GM19043 (cell line): Measurements from ENCODE around the gene PCK1.

ENCODE experiments used
- ATAC-seq: cut with Tn5 transposase; IDR thresholded peaks from one replicate; pipeline ENCODE4 v1.9.1; 2021; ENCODE audit warnings: low read depth; ENCODE audit not compliant: unreplicated experiment

The PCK1 gene

GRCh38 chr20:57536120-57536708, 24.7 kb upstream of the PCK1 start:
- ATAC-seq = no peak

GRCh38 chr20:57536771-57537724, 23.9 kb upstream of the PCK1 start:
- no peak for ATAC-seq

GRCh38 chr20:57537822-57538221, 23.1 kb upstream of the PCK1 start:
- ATAC-seq = no peak

DNA sequence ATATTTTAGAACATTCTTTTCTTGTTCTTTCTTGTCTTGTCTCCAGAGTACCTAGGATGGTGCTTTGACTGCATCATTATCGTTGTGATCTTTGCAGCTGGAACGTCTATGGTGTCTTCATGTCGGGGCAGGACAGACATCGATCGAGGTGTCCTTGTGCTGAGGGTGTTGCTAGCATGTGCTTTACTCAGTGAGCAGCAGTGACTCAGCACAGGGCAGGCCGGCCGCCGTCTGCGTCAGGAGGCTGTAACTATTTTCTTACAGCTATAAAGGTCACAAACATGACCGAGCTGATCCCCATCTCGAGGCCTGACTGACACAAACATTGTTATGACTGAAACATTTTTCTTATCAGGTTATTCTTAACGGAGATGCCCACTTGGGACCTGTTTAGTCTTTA, 21.0 kb upstream of the PCK1 start:
- no peak for ATAC-seq

DNA sequence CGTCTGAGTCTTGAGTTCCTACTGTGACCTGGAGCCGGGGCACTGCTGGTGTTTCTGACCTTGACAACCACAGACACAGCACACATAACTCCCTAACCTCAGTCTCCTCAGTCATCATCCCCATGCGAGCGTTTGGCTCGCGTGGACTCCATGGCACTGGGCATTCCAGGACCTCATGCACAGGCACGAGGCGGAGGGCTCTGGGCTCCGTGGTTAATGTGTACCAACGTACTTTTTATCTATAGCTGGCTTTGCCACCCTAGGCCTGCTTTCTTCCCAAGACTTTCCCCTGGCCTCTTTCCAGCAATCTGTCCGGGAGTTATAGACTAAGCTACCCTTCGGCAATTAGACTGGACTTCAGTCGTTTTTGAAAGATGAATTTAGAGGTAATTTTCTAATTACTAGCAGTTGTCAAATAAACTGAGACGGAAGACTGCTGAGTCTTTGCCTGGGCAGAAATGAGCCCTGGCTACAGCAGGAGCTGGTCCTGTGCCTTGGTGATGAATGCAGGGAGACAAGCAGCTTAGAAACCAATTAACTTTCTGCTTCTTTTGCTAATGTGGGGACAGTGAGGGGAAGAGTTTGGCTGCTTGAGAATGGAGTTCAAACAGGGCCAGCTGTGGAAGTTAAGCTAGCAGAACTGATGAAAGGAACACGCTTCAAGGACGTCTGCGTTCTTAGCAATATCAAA, 19.9 kb upstream of the PCK1 start:
- no peak for ATAC-seq

DNA sequence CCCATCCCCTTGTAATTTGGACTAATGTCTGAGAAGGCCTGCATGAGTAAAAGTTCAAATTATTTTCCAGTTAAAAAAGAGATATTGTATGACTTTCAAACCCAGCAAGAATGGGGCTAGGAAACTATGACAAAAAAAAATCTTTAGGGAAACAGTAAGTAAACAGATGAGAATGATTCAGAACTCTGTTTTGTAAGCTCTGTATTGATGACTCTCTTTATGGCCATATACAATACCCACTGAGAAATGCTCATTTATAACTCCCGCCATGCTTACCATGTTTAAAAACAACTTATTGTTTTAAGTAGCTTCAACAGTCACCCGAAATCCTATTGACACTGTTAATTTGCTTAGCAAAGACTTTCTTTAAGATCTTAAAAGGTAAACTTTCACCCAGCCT, 17.2 kb upstream of the PCK1 start:
- ATAC-seq = no peak

DNA sequence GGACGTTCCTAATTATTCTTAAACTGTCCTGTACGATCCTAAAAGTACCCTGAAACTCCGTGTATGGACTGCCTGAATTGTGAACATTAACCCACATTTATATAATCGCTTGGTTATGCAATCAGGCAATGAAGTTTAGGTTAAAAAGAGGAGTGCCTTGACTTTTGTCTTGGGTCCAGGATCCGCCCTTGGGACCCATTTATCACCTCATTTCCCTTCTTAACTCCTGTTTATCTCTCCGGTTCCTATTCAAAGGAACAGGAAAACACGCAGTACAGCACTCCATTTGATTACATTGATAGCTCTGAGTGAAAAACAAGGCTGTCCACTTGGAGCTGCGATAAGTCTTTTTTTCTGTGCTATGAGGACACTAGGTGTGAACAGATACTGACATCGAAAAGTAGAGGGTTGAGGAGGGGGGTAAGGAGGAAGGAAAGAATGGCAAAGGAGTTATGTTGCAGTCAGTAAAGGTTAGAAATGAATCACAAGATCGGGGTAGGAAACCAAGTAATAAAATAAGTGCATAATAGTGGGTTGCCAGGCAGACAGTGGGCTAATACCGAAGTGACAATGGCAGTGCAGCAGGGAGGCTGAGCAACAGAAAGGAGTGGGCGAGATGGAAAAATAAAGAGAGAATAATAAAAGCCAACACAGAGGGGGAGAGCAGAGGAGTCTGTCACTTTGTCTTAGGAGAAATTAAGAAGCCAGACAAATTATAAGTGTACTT, 15.9 kb upstream of the PCK1 start:
- no peak for ATAC-seq

GRCh38 chr20:57545927-57546662, 14.8 kb upstream of the PCK1 start:
- ATAC-seq = no peak

DNA sequence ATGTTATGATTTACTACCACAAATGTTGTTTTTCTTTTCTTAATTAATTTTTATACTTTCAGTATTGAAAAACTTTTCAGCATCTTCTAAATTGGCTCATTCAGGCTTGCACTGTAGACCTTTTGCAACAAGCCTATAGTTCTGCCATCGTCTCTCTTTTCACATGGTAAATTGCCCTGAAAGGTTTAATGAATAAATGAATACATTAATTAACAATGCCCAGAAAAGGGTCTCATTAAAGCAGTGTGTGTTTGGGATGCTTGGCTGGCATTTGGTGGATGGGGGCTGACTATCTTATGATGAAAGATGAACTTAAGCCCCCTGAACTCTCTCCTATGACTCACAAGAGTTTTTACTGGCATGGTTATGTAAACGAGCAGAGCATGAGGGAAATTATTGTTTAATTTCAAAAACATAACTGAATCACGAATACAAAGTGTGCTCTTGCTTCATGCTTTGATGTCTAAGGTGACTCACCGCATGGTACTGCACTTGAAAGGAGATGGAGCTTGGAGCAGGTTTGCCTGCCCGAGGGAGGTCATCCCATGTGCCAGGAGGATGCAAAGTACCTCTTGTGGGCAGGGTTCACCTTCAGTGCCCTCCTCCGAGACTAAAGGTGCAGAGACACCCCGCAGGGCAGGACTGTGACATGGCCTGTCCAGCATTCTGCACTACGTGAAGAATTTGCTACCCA, 13.8 kb upstream of the PCK1 start:
- no peak for ATAC-seq

DNA sequence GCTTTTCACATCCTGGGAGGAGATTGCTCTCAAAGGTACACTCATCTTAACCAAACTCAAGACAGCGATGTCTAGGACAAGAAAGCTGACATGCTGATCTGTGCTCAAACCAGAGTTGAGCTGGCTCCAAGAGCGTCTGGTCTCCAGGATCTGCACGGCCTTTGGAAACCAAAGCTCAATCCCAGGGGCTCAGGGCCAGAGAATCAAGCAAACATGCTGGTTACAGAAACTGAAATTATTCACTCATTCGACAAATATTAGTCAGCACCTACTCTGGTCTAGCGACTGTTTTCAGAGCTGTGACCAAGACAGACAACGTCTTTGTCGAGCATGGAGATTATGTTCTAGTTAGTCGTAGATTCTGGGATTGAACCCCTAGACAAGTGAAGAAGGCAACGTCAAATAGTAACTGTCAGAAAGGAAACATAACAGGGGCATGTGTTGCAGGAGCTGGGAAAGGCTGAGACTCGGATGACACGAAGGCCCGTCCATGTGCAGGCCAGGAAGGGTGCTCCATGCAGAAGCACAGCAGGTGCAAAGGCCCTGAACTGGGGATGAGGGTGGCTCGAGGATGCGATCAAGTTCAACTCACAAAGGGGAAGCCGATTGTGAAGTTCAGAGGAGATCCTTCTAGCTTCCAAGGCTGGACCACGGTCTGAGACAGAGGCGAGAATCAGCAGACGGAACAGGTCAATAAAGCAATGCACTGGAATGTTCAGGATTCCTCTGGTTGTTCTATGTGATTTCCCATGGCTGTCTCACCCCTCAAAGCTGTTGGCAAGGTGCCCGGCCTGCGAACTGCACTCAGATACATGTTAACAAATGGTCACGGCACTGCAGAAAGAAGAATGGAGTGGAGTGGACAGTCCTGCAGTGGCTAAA, 12.5 kb upstream of the PCK1 start:
- no peak for ATAC-seq

- ATAC-seq = no peak
Observed at GRCh38 chr20:57552471-57552870, 8.4 kb upstream of the PCK1 start.

- no peak for ATAC-seq
Observed at GRCh38 chr20:57553376-57554018, 7.4 kb upstream of the PCK1 start.

GRCh38 chr20:57555457-57556184, 5.3 kb upstream of the PCK1 start:
- ATAC-seq = no peak

- no peak for ATAC-seq
Observed at GRCh38 chr20:57556980-57557274, 4.0 kb upstream of the PCK1 start.

DNA sequence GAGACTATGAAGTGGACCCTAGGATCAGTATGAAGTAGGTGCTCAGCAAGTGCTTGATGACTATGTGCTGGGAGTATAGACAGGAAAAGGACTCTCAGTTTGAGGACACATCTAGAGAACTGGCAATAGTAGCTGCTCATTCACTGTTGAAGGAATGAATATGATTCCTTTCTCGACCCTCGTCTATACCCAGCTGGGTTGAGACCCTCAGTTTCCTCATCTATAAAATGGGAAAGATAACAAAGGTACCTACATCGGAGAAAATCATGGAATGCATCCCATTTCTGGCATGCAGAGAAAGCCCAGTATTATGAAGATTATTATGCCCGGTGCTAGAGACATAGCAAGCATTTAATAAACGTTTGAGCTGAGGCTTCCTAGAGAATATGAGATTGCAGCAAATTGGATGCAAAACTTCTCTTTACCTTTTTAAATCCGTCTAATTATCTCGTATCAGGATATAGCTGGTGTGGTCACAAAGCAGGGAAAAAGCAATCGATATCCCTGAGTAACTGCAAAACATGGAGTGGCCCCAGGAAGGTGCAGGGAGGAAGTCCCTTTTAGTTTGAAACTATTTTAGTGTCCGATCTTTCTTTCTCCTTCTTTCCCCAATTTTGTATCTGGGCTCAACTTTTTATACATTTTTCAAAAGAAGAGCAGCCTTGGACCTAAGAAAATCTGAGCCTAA, 2.8 kb upstream of the PCK1 start:
- ATAC-seq = no peak

DNA sequence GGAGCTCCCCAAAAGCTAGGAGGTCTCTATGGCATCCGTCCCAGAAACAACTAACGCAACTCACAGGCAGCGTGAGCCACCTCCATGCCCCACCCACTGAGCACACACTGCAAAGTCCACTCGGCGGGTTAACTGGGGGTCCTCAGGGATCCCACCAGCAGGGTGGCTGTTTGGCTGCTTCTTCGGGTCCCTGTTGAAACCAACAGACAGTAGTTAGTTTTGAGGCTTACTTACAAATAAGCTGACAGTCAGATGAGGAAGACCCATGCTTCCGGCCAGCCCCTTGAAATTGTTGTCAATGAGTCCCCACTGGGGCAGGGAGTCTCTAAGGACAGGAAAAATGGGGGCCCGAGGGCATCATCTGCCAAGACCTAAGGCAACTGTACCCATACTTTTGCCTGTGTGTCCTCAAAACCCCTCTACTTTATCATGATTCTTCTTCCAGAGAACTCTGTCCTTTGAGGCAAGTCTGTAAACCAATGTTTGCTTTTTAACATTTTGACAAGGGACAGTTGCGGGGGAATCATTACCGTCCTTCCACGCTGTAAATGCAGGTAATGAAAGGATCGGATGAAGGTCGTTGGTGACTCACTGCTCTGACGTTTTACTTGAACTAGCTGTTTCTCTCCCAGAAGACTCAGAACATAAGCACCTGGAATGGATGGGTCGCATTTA, 2.2 kb upstream of the PCK1 start:
- no peak for ATAC-seq

GRCh38 chr20:57559289-57559634, 1.6 kb upstream of the PCK1 start:
- no peak for ATAC-seq
